ENCODE measurements around the gene TULP4. TPM values are rescaled to one million over a fixed set of nuclear protein-coding genes. Genes with fewer than 3 reads are reported as not detected.

TULP4 gene
- 96.2 and 113 TPM in 2 replicates for total RNA-seq

DNA sequence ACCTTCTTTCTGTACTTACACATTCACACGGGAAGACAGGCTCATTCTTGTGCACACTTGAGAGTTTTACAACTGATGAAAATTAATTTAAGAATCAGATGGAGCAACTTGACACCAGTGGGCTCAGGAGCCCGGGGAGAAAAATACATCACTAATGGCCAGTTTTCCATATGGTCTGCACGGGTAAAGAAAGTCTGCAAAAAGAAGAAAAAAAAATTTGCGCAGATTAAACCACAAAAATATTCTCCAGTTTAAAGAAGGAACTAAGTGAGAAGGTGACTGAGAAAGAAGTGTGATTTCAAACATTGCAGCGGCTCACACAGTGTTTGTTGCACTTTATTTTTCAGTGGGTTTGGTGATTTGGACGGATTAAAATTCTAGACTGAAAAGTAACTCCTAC lies at the start of gene TULP4:
TSS of gene TULP4 (plus strand) at position 301 of the 400 bp plus-strand sequence. CDS start 1,552 bp downstream, outside the sequence.

GRCh38 chr6:158559895-158560835 lies 247.9 kb downstream of the TULP4 start, which contains the start of gene TMEM181:
TMEM181 (plus strand) TSS chr6:158560091; CDS start chr6:158560225, 134 bp downstream.

Small RNA genes lying within 50 kb of the gene (small RNA-seq; reads per million reads assigned to genes)
- gene RN7SL173P, result not detected

Other genes with a start within 250 kb of the TULP4 start
- gene SERAC1, start 144.2 kb upstream of the TULP4 start, total RNA-seq, result 8.5 and 10.6 TPM in 2 replicates
- 4.7 and 5.7 TPM in 2 replicates for gene GTF2H5, start 144.1 kb upstream of the TULP4 start, total RNA-seq
- 54.5 and 60.9 TPM in 2 replicates for gene TMEM181, start 247.6 kb downstream of the TULP4 start, total RNA-seq

Data from thoracic aorta endothelial cell (primary cell).